DOHH2 (cell line): ENCODE results near the gene TRMU.

Experiments
- EZH2phosphoT487 ChIP-seq: fragments of 200-600 bp; sonication (generic); IDR thresholded peaks from 2 replicates; pipeline ENCODE4 v1.6.1; 2017; ENCODE audit warnings: borderline replicate concordance, mild to moderate bottlenecking, antibody characterized with exemption, low read length, moderate library complexity, mixed read lengths
- TF ChIP-seq, protein P1 (sequence below): fragments of 200-600 bp; sonication (generic); IDR thresholded peaks from one replicate; pipeline ENCODE4 v1.5.1; 2014; ENCODE audit warnings: antibody characterized with exemption, mild to moderate bottlenecking, low read depth, low read length; ENCODE audit not compliant: poor library complexity, severe bottlenecking

DNA sequence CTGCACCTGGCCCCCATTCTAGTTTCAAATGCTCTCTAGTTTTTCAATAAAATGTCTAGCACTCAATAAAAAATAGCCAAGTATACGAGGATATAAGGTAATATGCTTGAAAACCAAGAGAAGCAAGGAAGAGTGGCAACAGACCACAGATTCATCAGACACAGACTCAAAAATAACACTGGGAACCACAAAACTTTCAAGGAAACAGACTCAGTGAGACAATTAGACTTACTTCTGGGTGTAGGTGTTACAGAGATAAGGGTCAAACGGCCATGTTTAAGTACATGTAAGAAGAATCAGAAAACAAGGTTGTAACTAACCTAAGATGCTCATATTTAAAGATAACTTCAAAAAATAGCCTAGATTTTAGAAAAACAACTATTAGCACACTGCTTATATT lies 67.0 kb downstream of the TRMU start:
- TF ChIP-seq, protein P1, sequence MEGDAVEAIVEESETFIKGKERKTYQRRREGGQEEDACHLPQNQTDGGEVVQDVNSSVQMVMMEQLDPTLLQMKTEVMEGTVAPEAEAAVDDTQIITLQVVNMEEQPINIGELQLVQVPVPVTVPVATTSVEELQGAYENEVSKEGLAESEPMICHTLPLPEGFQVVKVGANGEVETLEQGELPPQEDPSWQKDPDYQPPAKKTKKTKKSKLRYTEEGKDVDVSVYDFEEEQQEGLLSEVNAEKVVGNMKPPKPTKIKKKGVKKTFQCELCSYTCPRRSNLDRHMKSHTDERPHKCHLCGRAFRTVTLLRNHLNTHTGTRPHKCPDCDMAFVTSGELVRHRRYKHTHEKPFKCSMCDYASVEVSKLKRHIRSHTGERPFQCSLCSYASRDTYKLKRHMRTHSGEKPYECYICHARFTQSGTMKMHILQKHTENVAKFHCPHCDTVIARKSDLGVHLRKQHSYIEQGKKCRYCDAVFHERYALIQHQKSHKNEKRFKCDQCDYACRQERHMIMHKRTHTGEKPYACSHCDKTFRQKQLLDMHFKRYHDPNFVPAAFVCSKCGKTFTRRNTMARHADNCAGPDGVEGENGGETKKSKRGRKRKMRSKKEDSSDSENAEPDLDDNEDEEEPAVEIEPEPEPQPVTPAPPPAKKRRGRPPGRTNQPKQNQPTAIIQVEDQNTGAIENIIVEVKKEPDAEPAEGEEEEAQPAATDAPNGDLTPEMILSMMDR, result no peak
- TF ChIP-seq EZH2phosphoT487, result no peak
